GM23338 (cell line): ENCODE results near the gene ATP5PO. TPM values are rescaled to one million over a fixed set of nuclear protein-coding genes. Genes with fewer than 3 reads are reported as not detected.

ENCODE experiments used
- ATAC-seq: fragments of 200-7000 bp; cut with Tn5 transposase; 3 replicates; pipeline ENCODE4 v1.9.1; 2020
- DNase-seq: peaks from one replicate; pipeline ENCODE4 v3.0.0-alpha.2; 2015; ENCODE audit warnings: low spot score
- H2AFZ ChIP-seq: fragments of 200-600 bp; sonication (generic); 2 replicates; pipeline ENCODE4 v1.8.0; 2016; ENCODE audit warnings: antibody characterized with exemption, mild to moderate bottlenecking, moderate library complexity
- H3F3A ChIP-seq: fragments of 200-600 bp; sonication (generic); replicated peaks from 2 replicates; pipeline ENCODE4 v1.8.0; 2017; ENCODE audit warnings: antibody characterized with exemption, mixed run types, low read depth
- H3K27ac ChIP-seq: fragments of 200-600 bp; sonication (generic); 2 replicates; pipeline ENCODE4 v1.6.1; 2016; ENCODE audit warnings: low read depth
- H3K27me3 ChIP-seq: fragments of 200-600 bp; sonication (generic); 2 replicates; pipeline ENCODE4 v1.8.0; 2016; ENCODE audit warnings: mild to moderate bottlenecking, mixed run types, moderate library complexity; ENCODE audit not compliant: insufficient read depth
- H3K36me3 ChIP-seq: fragments of 200-600 bp; sonication (generic); 2 replicates; pipeline ENCODE4 v1.8.0; 2016; ENCODE audit warnings: mild to moderate bottlenecking; ENCODE audit not compliant: insufficient read depth
- H3K4me1 ChIP-seq: fragments of 200-600 bp; sonication (generic); 2 replicates; pipeline ENCODE4 v1.8.0; 2016; ENCODE audit warnings: mild to moderate bottlenecking, moderate library complexity; ENCODE audit not compliant: insufficient read depth
- H3K4me2 ChIP-seq: fragments of 200-600 bp; sonication (generic); 2 replicates; pipeline ENCODE4 v1.7.1; 2017; ENCODE audit warnings: mixed run types
- H3K4me3 ChIP-seq: fragments of 200-600 bp; sonication (generic); 2 replicates; pipeline ENCODE4 v1.6.1; 2016; ENCODE audit warnings: mixed run types
- H3K79me2 ChIP-seq: fragments of 200-600 bp; sonication (generic); replicated peaks from 2 replicates; pipeline ENCODE4 v1.8.0; 2017; ENCODE audit warnings: mild to moderate bottlenecking; ENCODE audit not compliant: insufficient read depth
- H3K9me2 ChIP-seq: fragments of 200-600 bp; sonication (generic); 2 replicates; pipeline ENCODE4 v1.8.0; 2017; ENCODE audit not compliant: insufficient read depth
- H4K20me1 ChIP-seq: fragments of 200-600 bp; sonication (generic); replicated peaks from 2 replicates; pipeline ENCODE4 v1.8.0; 2017; ENCODE audit warnings: mild to moderate bottlenecking; ENCODE audit not compliant: insufficient read depth
- H3K27ac Mint-ChIP-seq: 2 replicates; pipeline ENCODE4 v1.8.0; 2020; ENCODE audit warnings: inconsistent platforms, mild to moderate bottlenecking, moderate library complexity, mixed read lengths
- H3K27me3 Mint-ChIP-seq: 3 replicates; pipeline ENCODE4 v1.8.0; 2022; ENCODE audit warnings: low read depth, mild to moderate bottlenecking, moderate library complexity, mixed read lengths, inconsistent platforms; ENCODE audit not compliant: insufficient read depth, poor library complexity
- H3K36me3 Mint-ChIP-seq: 3 replicates; pipeline ENCODE4 v1.8.0; 2021; ENCODE audit warnings: low read depth, mild to moderate bottlenecking, inconsistent platforms, moderate library complexity, mixed read lengths
- H3K4me1 Mint-ChIP-seq: 3 replicates; pipeline ENCODE4 v1.8.0; 2020; ENCODE audit warnings: mild to moderate bottlenecking, inconsistent platforms, mixed read lengths
- H3K4me3 Mint-ChIP-seq: 3 replicates; pipeline ENCODE4 v1.8.0; 2021; ENCODE audit warnings: moderate library complexity, mild to moderate bottlenecking, inconsistent platforms, mixed read lengths
- H3K9me3 Mint-ChIP-seq: 3 replicates; pipeline ENCODE4 v1.8.0; 2020; ENCODE audit warnings: moderate library complexity, mild to moderate bottlenecking, inconsistent platforms, mixed read lengths
- CREB1 ChIP-seq: fragments of 250-450 bp; sonication (Bioruptor Pico); IDR thresholded peaks from 2 replicates; pipeline ENCODE4 v1.5.0; 2020; ENCODE audit warnings: low read depth, mild to moderate bottlenecking, moderate library complexity
- EZH2 ChIP-seq: fragments of 200-600 bp; sonication (generic); IDR thresholded peaks from one replicate; pipeline ENCODE4 v1.8.0; 2017; ENCODE audit warnings: antibody characterized with exemption, mild to moderate bottlenecking, low read depth; ENCODE audit not compliant: unreplicated experiment
- EZH2phosphoT487 ChIP-seq: fragments of 200-600 bp; sonication (generic); IDR thresholded peaks from one replicate; pipeline ENCODE4 v1.8.1; 2018; ENCODE audit warnings: antibody characterized with exemption; ENCODE audit not compliant: unreplicated experiment
- JUNB ChIP-seq: IDR thresholded peaks from one replicate; pipeline ENCODE4 v1.6.1; 2016; ENCODE audit warnings: antibody characterized with exemption; ENCODE audit not compliant: unreplicated experiment
- NANOG ChIP-seq: IDR thresholded peaks from 2 replicates; pipeline ENCODE4 v1.6.1; 2016; ENCODE audit warnings: antibody characterized with exemption, borderline replicate concordance
- POLR2AphosphoS5 ChIP-seq: IDR thresholded peaks from 2 replicates; pipeline ENCODE4 v1.6.1; 2016; ENCODE audit warnings: antibody characterized with exemption, low read depth
- STAT1 ChIP-seq: IDR thresholded peaks from one replicate; pipeline ENCODE4 v1.6.1; 2016; ENCODE audit warnings: antibody characterized with exemption; ENCODE audit not compliant: unreplicated experiment
- polyA plus RNA-seq: library from polyadenylated mRNA; unstranded; fragments of >200 nt; fragmentation: Nextera tagmentation; extraction: Ambion mirVana; gene quantifications from 2 replicates; pipeline ENCODE4 v1.2.1, GENCODE V29; 2016
- total RNA-seq: library from RNA; depleted of rRNA; stranded (reverse); fragments of >200 nt; shearing (Covaris generic); gene quantifications from 2 replicates; pipeline ENCODE4 v1.2.3, GENCODE V29; 2014
- TF ChIP-seq, protein P1 (sequence below): IDR thresholded peaks from one replicate; pipeline ENCODE4 v1.6.1; 2018; ENCODE audit warnings: antibody characterized with exemption; ENCODE audit not compliant: unreplicated experiment
- TF ChIP-seq, protein P2 (sequence below): IDR thresholded peaks from 2 replicates; pipeline ENCODE4 v1.6.1; 2016; ENCODE audit warnings: antibody characterized with exemption
- TF ChIP-seq, protein P3 (sequence below): fragments of 250-450 bp; sonication (Bioruptor Pico); IDR thresholded peaks from 2 replicates; pipeline ENCODE4 v1.5.0; 2020; ENCODE audit warnings: mild to moderate bottlenecking, moderate library complexity

The ATP5PO gene
- total and polyA plus RNA-seq, 2 experiments from 2014 or later, result 244 to 522 TPM

DNA sequence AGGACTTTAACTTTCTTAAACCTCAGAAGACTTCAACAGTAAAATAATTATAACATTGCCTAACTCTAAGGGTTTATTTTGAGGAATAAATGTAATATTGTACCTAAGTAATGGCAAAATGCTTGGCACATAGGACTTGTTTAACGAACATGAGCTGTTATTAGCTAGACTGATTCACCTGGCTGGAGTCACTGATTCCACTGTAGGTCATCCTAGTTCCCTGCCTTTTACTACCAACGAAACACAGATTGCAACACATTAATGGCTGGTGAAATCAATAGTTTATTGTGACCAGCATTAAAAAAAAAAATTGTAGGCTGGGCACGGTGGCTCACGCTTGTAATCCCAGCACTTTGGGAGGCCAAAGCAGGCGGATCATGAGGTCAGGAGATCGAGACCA is 45.5 kb upstream of the ATP5PO start (continued):
- TF ChIP-seq, protein P1, sequence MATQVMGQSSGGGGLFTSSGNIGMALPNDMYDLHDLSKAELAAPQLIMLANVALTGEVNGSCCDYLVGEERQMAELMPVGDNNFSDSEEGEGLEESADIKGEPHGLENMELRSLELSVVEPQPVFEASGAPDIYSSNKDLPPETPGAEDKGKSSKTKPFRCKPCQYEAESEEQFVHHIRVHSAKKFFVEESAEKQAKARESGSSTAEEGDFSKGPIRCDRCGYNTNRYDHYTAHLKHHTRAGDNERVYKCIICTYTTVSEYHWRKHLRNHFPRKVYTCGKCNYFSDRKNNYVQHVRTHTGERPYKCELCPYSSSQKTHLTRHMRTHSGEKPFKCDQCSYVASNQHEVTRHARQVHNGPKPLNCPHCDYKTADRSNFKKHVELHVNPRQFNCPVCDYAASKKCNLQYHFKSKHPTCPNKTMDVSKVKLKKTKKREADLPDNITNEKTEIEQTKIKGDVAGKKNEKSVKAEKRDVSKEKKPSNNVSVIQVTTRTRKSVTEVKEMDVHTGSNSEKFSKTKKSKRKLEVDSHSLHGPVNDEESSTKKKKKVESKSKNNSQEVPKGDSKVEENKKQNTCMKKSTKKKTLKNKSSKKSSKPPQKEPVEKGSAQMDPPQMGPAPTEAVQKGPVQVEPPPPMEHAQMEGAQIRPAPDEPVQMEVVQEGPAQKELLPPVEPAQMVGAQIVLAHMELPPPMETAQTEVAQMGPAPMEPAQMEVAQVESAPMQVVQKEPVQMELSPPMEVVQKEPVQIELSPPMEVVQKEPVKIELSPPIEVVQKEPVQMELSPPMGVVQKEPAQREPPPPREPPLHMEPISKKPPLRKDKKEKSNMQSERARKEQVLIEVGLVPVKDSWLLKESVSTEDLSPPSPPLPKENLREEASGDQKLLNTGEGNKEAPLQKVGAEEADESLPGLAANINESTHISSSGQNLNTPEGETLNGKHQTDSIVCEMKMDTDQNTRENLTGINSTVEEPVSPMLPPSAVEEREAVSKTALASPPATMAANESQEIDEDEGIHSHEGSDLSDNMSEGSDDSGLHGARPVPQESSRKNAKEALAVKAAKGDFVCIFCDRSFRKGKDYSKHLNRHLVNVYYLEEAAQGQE, result no peak
- TF ChIP-seq POLR2AphosphoS5 (no peak), NANOG (no peak), EZH2 (no peak), STAT1 (no peak), JUNB (no peak)
- TF ChIP-seq, protein P2, sequence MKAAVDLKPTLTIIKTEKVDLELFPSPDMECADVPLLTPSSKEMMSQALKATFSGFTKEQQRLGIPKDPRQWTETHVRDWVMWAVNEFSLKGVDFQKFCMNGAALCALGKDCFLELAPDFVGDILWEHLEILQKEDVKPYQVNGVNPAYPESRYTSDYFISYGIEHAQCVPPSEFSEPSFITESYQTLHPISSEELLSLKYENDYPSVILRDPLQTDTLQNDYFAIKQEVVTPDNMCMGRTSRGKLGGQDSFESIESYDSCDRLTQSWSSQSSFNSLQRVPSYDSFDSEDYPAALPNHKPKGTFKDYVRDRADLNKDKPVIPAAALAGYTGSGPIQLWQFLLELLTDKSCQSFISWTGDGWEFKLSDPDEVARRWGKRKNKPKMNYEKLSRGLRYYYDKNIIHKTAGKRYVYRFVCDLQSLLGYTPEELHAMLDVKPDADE, result no peak

DNA sequence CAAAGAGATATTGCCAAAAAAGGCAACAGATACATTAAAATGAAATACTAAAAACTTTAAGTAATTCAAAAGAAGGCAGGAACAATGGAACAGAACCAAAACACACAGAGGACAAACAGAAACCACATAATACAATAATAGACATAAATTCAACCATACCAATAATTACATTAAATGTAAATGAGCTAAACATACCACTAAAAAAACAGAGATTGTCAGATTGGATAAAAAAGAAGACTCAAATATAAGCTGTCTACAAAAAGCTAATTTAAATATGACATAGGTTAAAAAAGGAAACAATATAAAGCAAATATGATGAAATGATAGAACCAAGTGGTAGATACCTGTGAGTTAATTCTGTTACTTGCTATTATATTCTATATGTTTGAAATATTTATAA is 44.1 kb upstream of the ATP5PO start:
- Histone ChIP-seq H3K4me2 (no peak overlapping the region), H4K20me1 (no peaks in the 10 kb centered on the region)
- TF ChIP-seq EZH2 (no peak), STAT1 (no peak), EZH2phosphoT487 (no peak), NANOG (no peak), CREB1 (CRISPR knock-in tag) (no peak)
- TF ChIP-seq, protein P3, sequence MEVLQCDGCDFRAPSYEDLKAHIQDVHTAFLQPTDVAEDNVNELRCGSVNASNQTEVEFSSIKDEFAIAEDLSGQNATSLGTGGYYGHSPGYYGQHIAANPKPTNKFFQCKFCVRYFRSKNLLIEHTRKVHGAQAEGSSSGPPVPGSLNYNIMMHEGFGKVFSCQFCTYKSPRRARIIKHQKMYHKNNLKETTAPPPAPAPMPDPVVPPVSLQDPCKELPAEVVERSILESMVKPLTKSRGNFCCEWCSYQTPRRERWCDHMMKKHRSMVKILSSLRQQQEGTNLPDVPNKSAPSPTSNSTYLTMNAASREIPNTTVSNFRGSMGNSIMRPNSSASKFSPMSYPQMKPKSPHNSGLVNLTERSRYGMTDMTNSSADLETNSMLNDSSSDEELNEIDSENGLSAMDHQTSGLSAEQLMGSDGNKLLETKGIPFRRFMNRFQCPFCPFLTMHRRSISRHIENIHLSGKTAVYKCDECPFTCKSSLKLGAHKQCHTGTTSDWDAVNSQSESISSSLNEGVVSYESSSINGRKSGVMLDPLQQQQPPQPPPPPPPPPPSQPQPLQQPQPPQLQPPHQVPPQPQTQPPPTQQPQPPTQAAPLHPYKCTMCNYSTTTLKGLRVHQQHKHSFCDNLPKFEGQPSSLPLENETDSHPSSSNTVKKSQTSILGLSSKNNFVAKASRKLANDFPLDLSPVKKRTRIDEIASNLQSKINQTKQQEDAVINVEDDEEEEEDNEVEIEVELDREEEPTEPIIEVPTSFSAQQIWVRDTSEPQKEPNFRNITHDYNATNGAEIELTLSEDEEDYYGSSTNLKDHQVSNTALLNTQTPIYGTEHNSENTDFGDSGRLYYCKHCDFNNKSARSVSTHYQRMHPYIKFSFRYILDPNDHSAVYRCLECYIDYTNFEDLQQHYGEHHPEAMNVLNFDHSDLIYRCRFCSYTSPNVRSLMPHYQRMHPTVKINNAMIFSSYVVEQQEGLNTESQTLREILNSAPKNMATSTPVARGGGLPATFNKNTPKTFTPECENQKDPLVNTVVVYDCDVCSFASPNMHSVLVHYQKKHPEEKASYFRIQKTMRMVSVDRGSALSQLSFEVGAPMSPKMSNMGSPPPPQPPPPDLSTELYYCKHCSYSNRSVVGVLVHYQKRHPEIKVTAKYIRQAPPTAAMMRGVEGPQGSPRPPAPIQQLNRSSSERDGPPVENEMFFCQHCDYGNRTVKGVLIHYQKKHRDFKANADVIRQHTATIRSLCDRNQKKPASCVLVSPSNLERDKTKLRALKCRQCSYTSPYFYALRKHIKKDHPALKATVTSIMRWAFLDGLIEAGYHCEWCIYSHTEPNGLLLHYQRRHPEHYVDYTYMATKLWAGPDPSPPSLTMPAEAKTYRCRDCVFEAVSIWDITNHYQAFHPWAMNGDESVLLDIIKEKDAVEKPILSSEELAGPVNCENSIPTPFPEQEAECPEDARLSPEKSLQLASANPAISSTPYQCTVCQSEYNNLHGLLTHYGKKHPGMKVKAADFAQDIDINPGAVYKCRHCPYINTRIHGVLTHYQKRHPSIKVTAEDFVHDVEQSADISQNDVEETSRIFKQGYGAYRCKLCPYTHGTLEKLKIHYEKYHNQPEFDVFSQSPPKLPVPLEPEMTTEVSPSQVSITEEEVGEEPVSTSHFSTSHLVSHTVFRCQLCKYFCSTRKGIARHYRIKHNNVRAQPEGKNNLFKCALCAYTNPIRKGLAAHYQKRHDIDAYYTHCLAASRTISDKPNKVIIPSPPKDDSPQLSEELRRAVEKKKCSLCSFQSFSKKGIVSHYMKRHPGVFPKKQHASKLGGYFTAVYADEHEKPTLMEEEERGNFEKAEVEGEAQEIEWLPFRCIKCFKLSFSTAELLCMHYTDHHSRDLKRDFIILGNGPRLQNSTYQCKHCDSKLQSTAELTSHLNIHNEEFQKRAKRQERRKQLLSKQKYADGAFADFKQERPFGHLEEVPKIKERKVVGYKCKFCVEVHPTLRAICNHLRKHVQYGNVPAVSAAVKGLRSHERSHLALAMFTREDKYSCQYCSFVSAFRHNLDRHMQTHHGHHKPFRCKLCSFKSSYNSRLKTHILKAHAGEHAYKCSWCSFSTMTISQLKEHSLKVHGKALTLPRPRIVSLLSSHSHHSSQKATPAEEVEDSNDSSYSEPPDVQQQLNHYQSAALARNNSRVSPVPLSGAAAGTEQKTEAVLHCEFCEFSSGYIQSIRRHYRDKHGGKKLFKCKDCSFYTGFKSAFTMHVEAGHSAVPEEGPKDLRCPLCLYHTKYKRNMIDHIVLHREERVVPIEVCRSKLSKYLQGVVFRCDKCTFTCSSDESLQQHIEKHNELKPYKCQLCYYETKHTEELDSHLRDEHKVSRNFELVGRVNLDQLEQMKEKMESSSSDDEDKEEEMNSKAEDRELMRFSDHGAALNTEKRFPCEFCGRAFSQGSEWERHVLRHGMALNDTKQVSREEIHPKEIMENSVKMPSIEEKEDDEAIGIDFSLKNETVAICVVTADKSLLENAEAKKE (CRISPR knock-in tag), result no peak
- TF ChIP-seq, protein P1, result no peak

More for the DNA sequence above, 44.1 kb upstream of the ATP5PO start:
- Mint-ChIP-seq H3K4me3 (no peak overlapping the region), H3K27me3 (peaks cover 2% of the 10 kb centered on the region), H3K4me1 (no peaks in the 10 kb centered on the region; the same call in 2 of the 3 replicates), H3K27ac (no peak overlapping the region), H3K36me3 (peaks cover 38% of the 10 kb centered on the region), H3K9me3 (peaks cover 21% of the 10 kb centered on the region)
- no peak overlapping the region for H2AFZ ChIP-seq
- DNase-seq, result no peak
- H3K27ac ChIP-seq, result no peak overlapping the region
- no peak for ATAC-seq
- peaks cover 5% of the 10 kb centered on the region; the same call in 1 of the 2 replicates for H3K9me2 ChIP-seq
- H3K4me3 ChIP-seq, result no peak overlapping the region
- no peaks in the 10 kb centered on the region for H3K27me3 ChIP-seq
- no peaks in the 10 kb centered on the region for H3K4me1 ChIP-seq
- H3K36me3 ChIP-seq, result no peaks in the 10 kb centered on the region
- H3F3A ChIP-seq, result no peaks in the 10 kb centered on the region
- H3K79me2 ChIP-seq, result no peaks in the 10 kb centered on the region
